H9 (cell line): ENCODE results near the gene KIAA1958. TPM values are rescaled to one million over a fixed set of nuclear protein-coding genes. Genes with fewer than 3 reads are reported as not detected.

Source experiments
- DNase-seq: peaks from one replicate; pipeline ENCODE4 v3.0.0-alpha.2; 2017
- H2AFZ ChIP-seq: one replicate; pipeline ENCODE4 v1.6.1; 2013; ENCODE audit warnings: mild to moderate bottlenecking, low read length, control low read depth, moderate library complexity
- H2AK5ac ChIP-seq: 2 replicates; pipeline ENCODE4 v1.6.1; 2013; ENCODE audit warnings: low read length, control low read depth, mixed read lengths; ENCODE audit not compliant: insufficient read length
- H2BK120ac ChIP-seq: one replicate; pipeline ENCODE4 v1.6.1; 2013; ENCODE audit warnings: low read depth, mild to moderate bottlenecking, low read length, control low read depth, inconsistent platforms; ENCODE audit not compliant: poor library complexity, severe bottlenecking
- H2BK12ac ChIP-seq: 2 replicates; pipeline ENCODE4 v1.6.1; 2013; ENCODE audit warnings: low read length, control low read depth, mixed read lengths, low read depth; ENCODE audit not compliant: insufficient read length
- H2BK15ac ChIP-seq: 2 replicates; pipeline ENCODE4 v1.6.1; 2013; ENCODE audit warnings: low read depth, low read length, control low read depth
- H2BK20ac ChIP-seq: one replicate; pipeline ENCODE4 v1.6.1; 2013; ENCODE audit warnings: low read depth, mild to moderate bottlenecking, low read length, control low read depth, inconsistent platforms; ENCODE audit not compliant: poor library complexity, severe bottlenecking
- H2BK5ac ChIP-seq: 2 replicates; pipeline ENCODE4 v1.6.1; 2013; ENCODE audit warnings: low read length, control low read depth, mixed read lengths; ENCODE audit not compliant: insufficient read length
- H3K14ac ChIP-seq: 2 replicates; pipeline ENCODE4 v1.6.1; 2013; ENCODE audit warnings: low read length, control low read depth; ENCODE audit not compliant: insufficient read depth
- H3K18ac ChIP-seq: 2 replicates; pipeline ENCODE4 v1.6.1; 2013; ENCODE audit warnings: low read depth, mild to moderate bottlenecking, mixed read lengths, low read length, control low read depth; ENCODE audit not compliant: insufficient read length
- H3K23ac ChIP-seq: 2 replicates; pipeline ENCODE4 v1.6.1; 2013; ENCODE audit warnings: low read length, control low read depth, mixed read lengths, low read depth; ENCODE audit not compliant: insufficient read length
- H3K23me2 ChIP-seq: 2 replicates; pipeline ENCODE4 v1.6.1; 2013; ENCODE audit warnings: low read depth, mild to moderate bottlenecking, mixed read lengths, low read length, control low read depth; ENCODE audit not compliant: insufficient read length, poor library complexity, severe bottlenecking
- H3K27ac ChIP-seq: 2 replicates; pipeline ENCODE4 v1.5.1; 2013; ENCODE audit warnings: low read length, control low read depth, mixed read lengths, low read depth; ENCODE audit not compliant: insufficient read length
- H3K27me3 ChIP-seq: 2 replicates; pipeline ENCODE4 v1.6.1; 2013; ENCODE audit warnings: low read length, control low read depth, inconsistent platforms; ENCODE audit not compliant: insufficient read depth
- H3K4ac ChIP-seq: 2 replicates; pipeline ENCODE4 v1.6.1; 2013; ENCODE audit warnings: low read depth, mild to moderate bottlenecking, control low read depth, inconsistent platforms, low read length, moderate library complexity
- H3K4me1 ChIP-seq: 2 replicates; pipeline ENCODE4 v1.6.1; 2013; ENCODE audit warnings: low read length, control low read depth, inconsistent platforms; ENCODE audit not compliant: insufficient read depth
- H3K4me2 ChIP-seq: 2 replicates; pipeline ENCODE4 v1.6.1; 2013; ENCODE audit warnings: low read length, control low read depth, mixed read lengths; ENCODE audit not compliant: insufficient read length, insufficient read depth
- H3K56ac ChIP-seq: 2 replicates; pipeline ENCODE4 v1.6.1; 2013; ENCODE audit warnings: low read depth, mild to moderate bottlenecking, mixed read lengths, low read length, control low read depth; ENCODE audit not compliant: insufficient read length
- H3K79me1 ChIP-seq: 2 replicates; pipeline ENCODE4 v1.6.1; 2013; ENCODE audit warnings: low read depth, mild to moderate bottlenecking, moderate library complexity, low read length, control low read depth, inconsistent platforms; ENCODE audit not compliant: insufficient read depth, poor library complexity, severe bottlenecking
- H3K79me2 ChIP-seq: 2 replicates; pipeline ENCODE4 v1.6.1; 2013; ENCODE audit warnings: low read length, control low read depth, inconsistent platforms; ENCODE audit not compliant: insufficient read depth
- H3K9ac ChIP-seq: 2 replicates; pipeline ENCODE4 v1.6.1; 2013; ENCODE audit warnings: low read length, control low read depth, mixed read lengths; ENCODE audit not compliant: insufficient read length; ENCODE audit errors: extremely low read depth
- H3K9me3 ChIP-seq: one replicate; pipeline ENCODE4 v1.6.1; 2013; ENCODE audit warnings: low read depth, low read length, inconsistent platforms; ENCODE audit not compliant: control insufficient read depth
- H3T11ph ChIP-seq: one replicate; pipeline ENCODE4 v1.6.1; 2013; ENCODE audit warnings: mild to moderate bottlenecking, low read length, control low read depth, inconsistent platforms
- H4K20me1 ChIP-seq: one replicate; pipeline ENCODE4 v1.6.1; 2013; ENCODE audit not compliant: control insufficient read depth, insufficient read length, insufficient read depth
- H4K5ac ChIP-seq: 2 replicates; pipeline ENCODE4 v1.6.1; 2013; ENCODE audit warnings: low read depth, mild to moderate bottlenecking, mixed read lengths, low read length, control low read depth; ENCODE audit not compliant: insufficient read length
- H4K8ac ChIP-seq: replicated peaks from 2 replicates; pipeline ENCODE4 v1.6.1; 2013; ENCODE audit warnings: low read length, control low read depth, mixed read lengths, low read depth; ENCODE audit not compliant: insufficient read length
- H4K91ac ChIP-seq: 2 replicates; pipeline ENCODE4 v1.6.1; 2013; ENCODE audit warnings: low read depth, mild to moderate bottlenecking, moderate library complexity, mixed read lengths, low read length, control low read depth; ENCODE audit not compliant: insufficient read length
- H3K27ac Mint-ChIP-seq, 3 experiments: 2 replicates in 2 of 3; 3 replicates in 1 of 3; pipeline ENCODE4 v1.8.0; 2020 to 2021; ENCODE audit warnings: mixed read lengths in 3 of 3, mild to moderate bottlenecking in 1 of 3, moderate library complexity in 1 of 3
- H3K27me3 Mint-ChIP-seq: 2 replicates; pipeline ENCODE4 v1.8.0; 2021; ENCODE audit warnings: low read depth, mild to moderate bottlenecking, moderate library complexity, mixed read lengths
- H3K36me3 Mint-ChIP-seq, 3 experiments: 2 replicates in 2 of 3; 3 replicates in 1 of 3; pipeline ENCODE4 v1.8.0; 2020 to 2021; ENCODE audit warnings: low read depth in 3 of 3, mixed read lengths in 3 of 3; ENCODE audit not compliant: insufficient read depth in 1 of 3
- H3K4me1 Mint-ChIP-seq, 2 experiments: 2 replicates each; pipeline ENCODE4 v1.8.0; 2020; ENCODE audit warnings: mixed read lengths in 2 of 2
- H3K4me3 Mint-ChIP-seq, 2 experiments: 2 replicates in 1 of 2; 3 replicates in 1 of 2; pipeline ENCODE4 v1.8.0; 2020 to 2021; ENCODE audit warnings: mild to moderate bottlenecking in 2 of 2, mixed read lengths in 2 of 2, moderate library complexity in 1 of 2
- H3K9me3 Mint-ChIP-seq, 2 experiments: 2 replicates in 1 of 2; 3 replicates in 1 of 2; pipeline ENCODE4 v1.8.0; 2020; ENCODE audit warnings: mild to moderate bottlenecking in 2 of 2, mixed read lengths in 2 of 2, moderate library complexity in 1 of 2
- CTCF ChIP-seq: fragments of 200-600 bp; sonication (generic); conservative IDR thresholded peaks from 3 replicates; pipeline ENCODE4 v1.8.0; 2021; ENCODE audit warnings: antibody characterized with exemption, mild to moderate bottlenecking
- WGBS: extraction: QIAGEN DNeasy Blood & Tissue Kit; methylation state at CpG from one replicate; pipeline ENCODE4 v1.1.7; 2013; ENCODE audit warnings: missing lambda C conversion rate, low lambda C conversion rate, mixed read lengths; ENCODE audit not compliant: insufficient read length; ENCODE audit errors: extremely low coverage; 5-methylcytosine and 5-hydroxymethylcytosine counted together
- total RNA-seq: library from RNA; stranded (reverse); gene quantifications from 2 replicates; pipeline ENCODE4 v1.2.1, GENCODE V29; 2021

Gene KIAA1958
- total RNA-seq, 1 experiment from 2014 or later: 34.0 TPM

GRCh38 chr9:112665347-112665746 is 178.7 kb downstream of the KIAA1958 start:
- Histone ChIP-seq H3K79me2 (no peaks in the 10 kb centered on the region), H3K56ac (no peak overlapping the region), H3K4me1 (no peaks in the 10 kb centered on the region), H3K4me2 (no peak overlapping the region), H2AK5ac (no peak overlapping the region), H3K23ac (no peak overlapping the region), H4K91ac (no peak overlapping the region), H2BK12ac (no peak overlapping the region), H4K20me1 (no peaks in the 10 kb centered on the region), H3K79me1 (no peaks in the 10 kb centered on the region), H2BK5ac (no peak overlapping the region), H3K4ac (no peak overlapping the region), H3K23me2 (peaks cover under 1% of the 10 kb centered on the region), H3T11ph (no peak overlapping the region), H3K9ac (no peak overlapping the region), H2AFZ (no peak overlapping the region), H3K27me3 (no peaks in the 10 kb centered on the region), H2BK120ac (no peak overlapping the region), H4K5ac (no peak overlapping the region), H3K18ac (no peak overlapping the region), H2BK20ac (no peak overlapping the region), H3K27ac (no peak overlapping the region), H3K9me3 (no peaks in the 10 kb centered on the region), H2BK15ac (no peak overlapping the region), H3K14ac (no peak overlapping the region), H4K8ac (no peak overlapping the region)
- no CpG with 5 or more reads among the region's 4 CpGs for WGBS
- Mint-ChIP-seq H3K4me1 (peaks cover 5 to 6% of the 10 kb centered on the region in 2 experiments; a peak in 1 of 4 replicates), H3K27me3 (no peaks in the 10 kb centered on the region), H3K4me3 (no peak overlapping the region), H3K36me3 (no peaks in the 10 kb centered on the region; a peak in 1 of 7 replicates), H3K9me3 (no peaks in the 10 kb centered on the region), H3K27ac (no peak overlapping the region)
- DNase-seq: no peak
- TF ChIP-seq CTCF: peak; percentile 23; the same call in 2 of the 3 replicates
